SK-N-SH treated with all-trans-retinoic acid at 6 μM for 48 hours (cell line): ENCODE results near the gene OOSP4A.

Experiments
- CREB5 ChIP-seq: fragments of 250-450 bp; sonication (Bioruptor Pico); IDR thresholded peaks from 2 replicates; pipeline ENCODE4 v1.5.1; 2020; ENCODE audit warnings: low read depth, mild to moderate bottlenecking, moderate library complexity
- CSDC2 ChIP-seq: fragments of 250-450 bp; sonication (Bioruptor Pico); IDR thresholded peaks from 2 replicates; pipeline ENCODE4 v1.5.0; 2020; ENCODE audit warnings: mild to moderate bottlenecking, moderate library complexity
- PATZ1 ChIP-seq: fragments of 250-450 bp; sonication (Bioruptor Pico); IDR thresholded peaks from 2 replicates; pipeline ENCODE4 v1.8.0; 2020; ENCODE audit warnings: mild to moderate bottlenecking, moderate library complexity, borderline replicate concordance
- TSHZ2 ChIP-seq: fragments of 250-450 bp; sonication (Bioruptor Pico); IDR thresholded peaks from 2 replicates; pipeline ENCODE4 v1.5.0; 2020; ENCODE audit warnings: mild to moderate bottlenecking, moderate library complexity
- ZFP30 ChIP-seq: fragments of 450-650 bp; formaldehyde crosslinking; IDR thresholded peaks from 2 replicates; pipeline ENCODE4 v1.5.0; 2022; ENCODE audit warnings: mild to moderate bottlenecking, moderate library complexity

GRCh38 chr11:59984368-59984767 lies 20.5 kb downstream of the OOSP4A start:
- TF ChIP-seq PATZ1, result no peak
- no peak for TF ChIP-seq ZFP30 (CRISPR knock-in tag)
- TF ChIP-seq CREB5, result no peak
- TF ChIP-seq CSDC2 (CRISPR knock-in tag), result no peak
- TF ChIP-seq TSHZ2 (CRISPR knock-in tag), result no peak
